Spleen (tissue), 11 donors: ENCODE measurements around the gene RUNDC3A. TPM values are rescaled to one million over a fixed set of nuclear protein-coding genes. Genes with fewer than 3 reads are reported as not detected.
"Not testable (repeated sequence)": the region's sequence is repeated elsewhere in the genome, so short reads cannot be mapped to it uniquely, and the experiment has no call there.

Source experiments
- DNase-seq: peaks from one replicate; pipeline ENCODE4 v3.0.0-alpha.2; 2020
- H3K27ac ChIP-seq, 8 donors: fragments of 200-600 bp; sonication (generic) in 7 of 8; 1 replicate in 4 of 8; 2 replicates in 4 of 8; pipeline versions ENCODE4 v1.5.0 to v1.8.0; 2016 to 2021; ENCODE audit warnings: inconsistent platforms in 4 of 8, mild to moderate bottlenecking in 4 of 8, moderate library complexity in 1 of 8
- H3K27me3 ChIP-seq, 7 donors: fragments of 200-600 bp; sonication (generic) in 6 of 7; replicated peaks in 1 of 7; 1 replicate in 4 of 7; 2 replicates in 3 of 7; pipeline versions ENCODE4 v1.5.0 to v1.8.0; 2016 to 2021; ENCODE audit warnings: inconsistent platforms in 3 of 7, mild to moderate bottlenecking in 1 of 7
- H3K36me3 ChIP-seq, 6 donors: fragments of 200-600 bp; sonication (generic) in 5 of 6; 1 replicate in 4 of 6; 2 replicates in 2 of 6; pipeline versions ENCODE4 v1.5.0 to v1.8.0; 2016 to 2021; ENCODE audit warnings: inconsistent platforms in 2 of 6
- H3K4me1 ChIP-seq, 6 donors: fragments of 200-600 bp; sonication (generic) in 5 of 6; 1 replicate in 3 of 6; 2 replicates in 3 of 6; pipeline versions ENCODE4 v1.5.0 to v1.8.0; 2016 to 2021; ENCODE audit warnings: inconsistent platforms in 3 of 6
- H3K4me3 ChIP-seq, 8 donors: fragments of 200-600 bp; sonication (generic) in 7 of 8; 1 replicate in 4 of 8; 2 replicates in 4 of 8; pipeline versions ENCODE4 v1.5.0 to v1.8.0; 2016 to 2021; ENCODE audit warnings: inconsistent platforms in 4 of 8, mild to moderate bottlenecking in 4 of 8, moderate library complexity in 2 of 8
- H3K9me3 ChIP-seq, 8 donors: fragments of 200-600 bp; sonication (generic) in 7 of 8; 1 replicate in 4 of 8; 2 replicates in 4 of 8; pipeline versions ENCODE4 v1.5.0 to v1.8.0; 2016 to 2021; ENCODE audit warnings: inconsistent platforms in 4 of 8
- CTCF ChIP-seq, 11 experiments: fragments of 200-600 bp in 7 of 11; fragments of 450-650 bp in 4 of 11; sonication (generic) in 4 of 11; IDR thresholded peaks in 8 of 11; conservative IDR thresholded peaks in 3 of 11; 1 replicate in 7 of 11; 2 replicates in 4 of 11; pipeline versions ENCODE4 v1.4.0 to v1.8.0; 2016 to 2021; ENCODE audit warnings: antibody characterized with exemption in 11 of 11, inconsistent platforms in 4 of 11, mild to moderate bottlenecking in 1 of 11
- POLR2A ChIP-seq, 3 donors: fragments of 450-650 bp; IDR thresholded peaks; one replicate each; pipeline ENCODE4 v1.5.1; 2017; ENCODE audit warnings: antibody characterized with exemption in 3 of 3, mild to moderate bottlenecking in 1 of 3
- POLR2AphosphoS5 ChIP-seq, 3 donors: sonication (generic); formaldehyde crosslinking; IDR thresholded peaks; one replicate each; pipeline ENCODE4 v1.5.1; 2017; ENCODE audit warnings: antibody characterized with exemption in 3 of 3
- WGBS, 5 donors: extraction: QIAGEN DNeasy Blood & Tissue Kit in 3 of 5; methylation state at CpG; one replicate each; pipeline versions ENCODE4 v1.1.5 to v1.1.7; 2013 to 2018; 5-methylcytosine and 5-hydroxymethylcytosine counted together
- intact Hi-C: fragments of 100-400 bp; cut with DNase I; formaldehyde crosslinking; loops from one replicate; pipeline ENCODE4 v1.15.0; 2023; ENCODE audit warnings: low total_unique reads
- polyA plus RNA-seq, 3 donors: library from polyadenylated mRNA; stranded (reverse); fragments of 200-250 nt; gene quantifications; one replicate each; pipeline ENCODE4 v1.2.1, GENCODE V29; 2013
- total RNA-seq, 7 donors: library from RNA; depleted of rRNA in 3 of 7; stranded (reverse); fragments of >200 nt in 3 of 7; fragmentation: NEBNext Ultra II Directional in 4 of 7; extraction: Animal tissue kit (Norgen Biotek cat#: 25700) in 4 of 7; gene quantifications; one replicate each; pipeline versions ENCODE4 v1.1.0 to v1.2.1, GENCODE V29; 2016 to 2021
- donor health status: healthy with polysubstance abuse.
- donor health status: DM: no; HTN: no; CAD: no; lungs with moderate emphysema.
- donor health status: DM: no; HTN: no; CAD: no.
- donor health status: Bipolar disorder and iron deficiency.
- donor health status: healthy.
- donor health status: DM: no; HTN: no; CAD: no.
- donor health status: DM: yes; HTN: yes; CAD: no.

RUNDC3A gene
- total and polyA plus RNA-seq, 10 donors: 0.48 to 14.6 (median 1.7) TPM

GRCh38 chr17:44338702-44339101, 30.3 kb downstream of the RUNDC3A start:
- H3K27me3 ChIP-seq: no peaks in the 10 kb centered on the region
- H3K9me3 ChIP-seq: no peaks in the 10 kb centered on the region
- 55 to 71% (median 56%) methylated on average over 6 of the region's 6 CpGs for WGBS, 5 donors
- H3K4me1 ChIP-seq: peaks cover 4 to 53% (median 32%) of the 10 kb centered on the region in 6 donors
- H3K36me3 ChIP-seq: no peaks in the 10 kb centered on the region
- DNase-seq: peak; percentile 76
- TF ChIP-seq POLR2A (IDR thresholded peaks at IDR 0.05) (no peak), CTCF (IDR thresholded peaks at IDR 0.05 in 8 of 11, conservative IDR thresholded peaks at IDR 0.05 in 3 of 11) (no peak), POLR2AphosphoS5 (IDR thresholded peaks at IDR 0.05) (no peak)
- intact Hi-C loops: no loop called here
- peak overlapping the region in 1 of 8 donors; percentile 81 for H3K27ac ChIP-seq
- no peak overlapping the region for H3K4me3 ChIP-seq

- H3K36me3 ChIP-seq, H3K27me3 ChIP-seq, H3K9me3 ChIP-seq, H3K4me3 ChIP-seq, DNase-seq, intact Hi-C loops: not testable (repeated sequence)
- peaks cover 0 to 50% (median 25%) of the 10 kb centered on the region in 6 donors for H3K4me1 ChIP-seq
- 78 to 84% (median 82%) methylated on average over 5 of the region's 5 CpGs for WGBS, 5 donors
- H3K27ac ChIP-seq: peak overlapping the region in 5 of 8 donors; percentile 9 to 81 (median 66)
These were observed 32.2 kb downstream of the RUNDC3A start for GRCh38 chr17:44340553-44340952.

- Histone ChIP-seq H3K9me3 (no peaks in the 10 kb centered on the region), H3K36me3 (peaks cover 0 to 4% (median 0%) of the 10 kb centered on the region in 6 donors), H3K4me3 (no peak overlapping the region), H3K27me3 (no peaks in the 10 kb centered on the region), H3K4me1 (peaks cover 28 to 68% (median 50%) of the 10 kb centered on the region in 6 donors), H3K27ac (no peak overlapping the region)
- peak; percentile 64 for DNase-seq
- 81 to 87% (median 83%) methylated on average over 11 of the region's 11 CpGs for WGBS, 5 donors
- TF ChIP-seq CTCF (IDR thresholded peaks at IDR 0.05 in 8 of 11, conservative IDR thresholded peaks at IDR 0.05 in 3 of 11) (no peak), POLR2AphosphoS5 (IDR thresholded peaks at IDR 0.05) (no peak), POLR2A (IDR thresholded peaks at IDR 0.05) (no peak)
- intact Hi-C loops: no loop called here
These were observed 35.3 kb downstream of the RUNDC3A start for GRCh38 chr17:44343510-44344209.

GRCh38 chr17:44344939-44345453, 36.6 kb downstream of the RUNDC3A start, which contains the start of gene GRN:
GRN (plus strand) TSS chr17:44345302; CDS start chr17:44349165, 3,863 bp downstream.
- Histone ChIP-seq H3K27me3 (no peaks in the 10 kb centered on the region), H3K9me3 (no peaks in the 10 kb centered on the region), H3K4me3 (peak within 1 kb of the TSS; percentile 64 to 97 (median 79)), H3K4me1 (peaks cover 36 to 69% (median 57%) of the 10 kb centered on the region in 6 donors), H3K36me3 (peaks cover 0 to 18% (median 11%) of the 10 kb centered on the region in 6 donors), H3K27ac (peak within 1 kb of the TSS; percentile 86 to 97 (median 92))
- peak; percentile 95 for DNase-seq
- 0 to 1% (median 1%) methylated on average over 25 to 26 of the region's 26 CpGs for WGBS, 5 donors
- intact Hi-C loops: no loop called here
- TF ChIP-seq POLR2AphosphoS5 (IDR thresholded peaks at IDR 0.05) (peak; percentile 92 to 96 (median 93)), POLR2A (IDR thresholded peaks at IDR 0.05) (peak in 2 of 3 donors; percentile 60 to 87), CTCF (IDR thresholded peaks at IDR 0.05 in 8 of 11, conservative IDR thresholded peaks at IDR 0.05 in 3 of 11) (no peak)
